ENCODE measurements around the gene AKAP9.
"Not testable (repeated sequence)": the region's sequence is repeated elsewhere in the genome, so short reads cannot be mapped to it uniquely, and the experiment has no call there.

AKAP9 gene

DNA sequence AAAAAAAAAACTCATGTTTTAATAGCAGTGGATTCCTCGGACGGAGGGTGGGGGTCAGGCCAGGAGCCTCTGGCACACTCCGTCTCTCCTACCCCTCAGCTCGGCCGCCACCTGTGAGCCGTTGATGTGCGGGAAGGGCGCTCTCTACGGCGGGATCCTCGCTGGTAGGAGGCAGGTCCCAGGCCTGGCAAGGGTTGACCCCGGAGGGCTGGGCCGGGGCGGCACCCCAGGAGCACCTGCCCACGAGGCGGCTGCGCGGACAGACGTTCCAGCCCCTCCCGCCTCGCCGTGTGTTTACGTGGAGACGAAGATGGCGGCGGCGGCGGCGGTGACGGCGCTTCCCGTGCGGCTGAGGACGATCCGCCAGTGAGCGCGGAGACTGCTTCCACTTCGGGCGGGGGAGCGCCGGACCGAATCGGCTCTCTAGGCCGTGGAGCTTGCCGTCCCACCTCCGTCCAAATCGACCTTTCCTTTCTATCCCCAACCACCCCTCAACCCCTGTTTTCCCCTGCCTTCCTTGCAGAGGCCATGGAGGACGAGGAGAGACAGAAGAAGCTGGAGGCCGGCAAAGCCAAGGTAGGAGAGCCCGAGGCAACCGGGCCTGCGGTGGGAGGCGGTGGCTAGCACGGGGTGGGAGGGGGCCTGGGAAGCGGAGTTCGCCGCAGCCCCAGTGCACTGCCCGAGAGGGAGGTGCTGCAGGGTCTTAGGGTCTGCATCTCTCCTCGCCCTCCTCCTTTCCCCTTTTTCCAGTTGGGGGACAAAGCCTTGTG is at the start of gene AKAP9:
Gene AKAP9 (plus strand): TSS at position 291 of the 770 bp plus-strand sequence. CDS start 238 bp downstream, at position 529.
- peaks cover 35% of the 10 kb centered on the region for H3K4me1 Mint-ChIP-seq (ENCODE audit: low read depth)
- H3K36me3 Mint-ChIP-seq (ENCODE audit: low read depth), result peaks cover 15% of the 10 kb centered on the region
- peak within 1 kb of the TSS; percentile 98 for H3K4me3 Mint-ChIP-seq
- no peaks in the 10 kb centered on the region for H3K9me3 Mint-ChIP-seq
- intact Hi-C loops (cut with micrococcal nuclease), result loop anchor here (1.0 to 5.0 kb wide), 2 partner anchors 60 to 302 kb away; partner anchors contain the start of gene MTERF1
- H3K27ac Mint-ChIP-seq, result peak within 1 kb of the TSS; percentile 97
- peaks cover 2% of the 10 kb centered on the region for H3K27me3 Mint-ChIP-seq

- H3K36me3 Mint-ChIP-seq (ENCODE audit: low read depth), result no peaks in the 10 kb centered on the region
- peaks cover 1% of the 10 kb centered on the region for H3K27me3 Mint-ChIP-seq
- intact Hi-C loops (cut with micrococcal nuclease), result no loop called here
- H3K27ac Mint-ChIP-seq, result no peak overlapping the region
- no peak overlapping the region for H3K4me3 Mint-ChIP-seq
- no peaks in the 10 kb centered on the region for H3K4me1 Mint-ChIP-seq (ENCODE audit: low read depth)
- H3K9me3 Mint-ChIP-seq, result peaks cover 12% of the 10 kb centered on the region
Measured at GRCh38 chr7:91892099-91892705, 48.5 kb upstream of the AKAP9 start.

DNA sequence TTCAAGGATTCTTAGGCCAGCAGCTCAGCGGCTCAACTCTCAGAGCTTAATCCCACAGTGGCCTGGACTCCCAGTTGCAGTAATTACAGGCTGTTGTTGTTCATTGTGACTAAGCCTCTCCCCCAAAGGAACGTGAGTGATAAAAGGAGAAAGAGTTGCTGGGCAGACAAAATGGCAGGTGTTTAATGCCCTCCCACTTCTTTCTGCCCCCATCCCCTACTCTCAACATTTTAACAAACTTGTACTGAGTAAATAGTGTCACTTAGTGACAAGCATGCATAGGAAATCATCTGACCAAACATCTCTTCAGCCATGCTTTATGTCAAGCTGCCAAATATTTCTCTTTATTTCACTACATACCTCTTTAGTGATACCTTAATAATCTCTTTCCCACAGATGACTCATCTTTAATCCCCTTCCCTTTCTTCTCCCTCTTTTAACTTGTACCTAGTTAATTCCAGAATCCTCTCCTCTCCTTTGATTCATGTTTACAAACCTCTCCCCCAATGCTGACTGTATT is 47.8 kb upstream of the AKAP9 start:
- no peaks in the 10 kb centered on the region for H3K4me1 Mint-ChIP-seq (ENCODE audit: low read depth)
- intact Hi-C loops (cut with micrococcal nuclease), result no loop called here
- H3K36me3 Mint-ChIP-seq (ENCODE audit: low read depth), result no peaks in the 10 kb centered on the region
- H3K27me3 Mint-ChIP-seq, result peaks cover 1% of the 10 kb centered on the region
- H3K4me3 Mint-ChIP-seq, result no peak overlapping the region
- no peak overlapping the region for H3K27ac Mint-ChIP-seq
- H3K9me3 Mint-ChIP-seq, result peaks cover 10% of the 10 kb centered on the region

- H3K27me3 Mint-ChIP-seq; H3K4me3 Mint-ChIP-seq; H3K27ac Mint-ChIP-seq; H3K9me3 Mint-ChIP-seq; H3K36me3 Mint-ChIP-seq (ENCODE audit: low read depth); H3K4me1 Mint-ChIP-seq (ENCODE audit: low read depth); intact Hi-C loops (cut with micrococcal nuclease): not testable (repeated sequence)
Measured at GRCh38 chr7:91893699-91894098, 47.0 kb upstream of the AKAP9 start.

- Mint-ChIP-seq H3K9me3 (no peaks in the 10 kb centered on the region), H3K4me3 (no peak overlapping the region), H3K4me1 (ENCODE audit: low read depth) (no peaks in the 10 kb centered on the region), H3K27ac (no peak overlapping the region), H3K36me3 (ENCODE audit: low read depth) (no peaks in the 10 kb centered on the region), H3K27me3 (peaks cover 1% of the 10 kb centered on the region)
- intact Hi-C loops (cut with micrococcal nuclease), result no loop called here
Measured at GRCh38 chr7:91894781-91895480, 45.7 kb upstream of the AKAP9 start.

DNA sequence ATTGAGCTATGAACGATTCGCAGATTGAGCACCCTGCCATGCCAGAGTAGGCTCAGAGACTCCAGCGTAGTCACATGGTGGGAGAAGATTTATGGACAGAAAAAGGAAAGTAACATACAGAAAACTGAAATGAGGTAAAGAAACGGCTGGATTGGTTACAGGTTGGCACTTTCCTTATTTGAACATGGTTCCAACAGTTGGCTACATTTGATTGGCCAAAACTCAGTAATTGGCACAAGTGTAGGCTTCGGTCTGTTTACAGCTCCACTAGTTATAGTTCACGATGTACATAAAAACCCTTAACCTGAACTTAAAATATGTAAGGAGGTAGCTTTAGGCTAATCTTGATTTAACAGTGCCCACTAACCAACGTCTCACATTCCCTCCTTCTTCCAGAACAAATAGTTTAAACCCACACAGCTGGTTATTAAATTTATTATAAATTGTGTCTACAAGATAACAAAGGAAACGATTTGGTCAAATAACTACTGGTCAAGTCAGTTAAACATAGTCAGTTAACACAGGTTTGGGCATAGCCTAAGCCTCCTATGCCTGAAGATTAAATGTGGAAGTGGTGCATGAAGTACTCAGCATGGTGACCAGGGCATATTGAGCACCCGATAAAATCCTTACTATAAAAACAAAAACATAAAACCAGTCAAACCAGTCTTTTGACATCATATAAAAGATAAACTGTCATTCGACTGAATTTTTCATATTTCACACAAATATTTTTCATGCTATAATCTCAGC is 42.2 kb upstream of the AKAP9 start:
- Mint-ChIP-seq H3K27me3 (no peaks in the 10 kb centered on the region), H3K4me3 (no peak overlapping the region), H3K36me3 (ENCODE audit: low read depth) (no peaks in the 10 kb centered on the region), H3K4me1 (ENCODE audit: low read depth) (no peaks in the 10 kb centered on the region), H3K27ac (no peak overlapping the region), H3K9me3 (no peaks in the 10 kb centered on the region)
- intact Hi-C loops (cut with micrococcal nuclease), result no loop called here

GRCh38 chr7:91899563-91899962 is 41.1 kb upstream of the AKAP9 start:
- H3K9me3 Mint-ChIP-seq, result no peaks in the 10 kb centered on the region
- H3K27me3 Mint-ChIP-seq, result no peaks in the 10 kb centered on the region
- H3K4me1 Mint-ChIP-seq (ENCODE audit: low read depth), result no peaks in the 10 kb centered on the region
- intact Hi-C loops (cut with micrococcal nuclease), result no loop called here
- H3K27ac Mint-ChIP-seq, result no peak overlapping the region
- no peak overlapping the region for H3K4me3 Mint-ChIP-seq
- no peaks in the 10 kb centered on the region for H3K36me3 Mint-ChIP-seq (ENCODE audit: low read depth)

GRCh38 chr7:91910171-91910570 is 30.5 kb upstream of the AKAP9 start:
- H3K27ac Mint-ChIP-seq, result no peak overlapping the region
- H3K9me3 Mint-ChIP-seq, result no peaks in the 10 kb centered on the region
- intact Hi-C loops (cut with micrococcal nuclease), result no loop called here
- H3K27me3 Mint-ChIP-seq, result no peaks in the 10 kb centered on the region
- no peaks in the 10 kb centered on the region for H3K36me3 Mint-ChIP-seq (ENCODE audit: low read depth)
- H3K4me3 Mint-ChIP-seq, result no peak overlapping the region
- peaks cover 7% of the 10 kb centered on the region for H3K4me1 Mint-ChIP-seq (ENCODE audit: low read depth)

DNA sequence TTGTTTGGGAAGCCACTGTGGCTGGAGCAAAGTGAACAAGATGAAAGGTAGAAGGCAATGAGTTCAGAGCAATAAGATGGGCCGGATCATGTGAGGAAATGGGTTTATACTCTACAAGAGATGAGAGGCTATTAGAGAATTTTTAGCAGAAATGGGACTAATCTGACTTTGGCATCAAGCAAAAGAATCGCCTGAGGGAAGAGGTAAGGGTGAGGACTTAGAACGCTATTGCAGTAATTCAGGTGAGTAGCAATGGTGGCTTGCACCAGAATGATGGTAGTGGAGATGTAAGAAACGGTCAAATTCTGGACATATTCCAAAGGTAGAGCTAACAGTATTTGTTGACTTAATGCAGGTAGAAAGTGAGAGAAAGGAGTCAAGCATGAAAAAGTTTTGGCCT is 29.5 kb upstream of the AKAP9 start:
- Mint-ChIP-seq H3K27me3 (no peaks in the 10 kb centered on the region), H3K4me3 (no peak overlapping the region), H3K36me3 (ENCODE audit: low read depth) (no peaks in the 10 kb centered on the region), H3K4me1 (ENCODE audit: low read depth) (peaks cover 7% of the 10 kb centered on the region), H3K9me3 (no peaks in the 10 kb centered on the region), H3K27ac (no peak overlapping the region)
- intact Hi-C loops (cut with micrococcal nuclease), result no loop called here

DNA sequence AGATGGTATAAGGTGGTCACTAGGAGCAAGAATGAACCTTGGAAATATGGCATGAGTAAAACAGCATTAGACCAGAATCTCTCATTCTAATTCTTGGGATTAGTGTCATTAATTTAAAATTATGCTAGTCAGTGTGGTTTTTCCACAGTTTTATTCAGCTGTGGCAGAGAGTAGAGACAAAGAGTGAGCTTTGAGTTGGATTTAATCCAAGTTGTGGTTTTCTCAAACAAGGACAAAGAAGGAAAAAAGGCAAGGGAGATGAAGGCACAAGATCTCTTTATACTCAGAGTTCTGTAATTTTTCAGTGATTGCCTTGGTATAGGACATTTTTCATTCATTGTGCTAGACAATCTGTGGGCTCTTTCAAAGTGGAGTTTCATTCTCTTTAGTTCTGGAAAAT is 28.2 kb upstream of the AKAP9 start:
- Mint-ChIP-seq H3K4me1 (ENCODE audit: low read depth) (peaks cover 7% of the 10 kb centered on the region), H3K9me3 (no peaks in the 10 kb centered on the region), H3K27me3 (no peaks in the 10 kb centered on the region), H3K36me3 (ENCODE audit: low read depth) (no peaks in the 10 kb centered on the region), H3K27ac (no peak overlapping the region), H3K4me3 (no peak overlapping the region)
- intact Hi-C loops (cut with micrococcal nuclease), result no loop called here

DNA sequence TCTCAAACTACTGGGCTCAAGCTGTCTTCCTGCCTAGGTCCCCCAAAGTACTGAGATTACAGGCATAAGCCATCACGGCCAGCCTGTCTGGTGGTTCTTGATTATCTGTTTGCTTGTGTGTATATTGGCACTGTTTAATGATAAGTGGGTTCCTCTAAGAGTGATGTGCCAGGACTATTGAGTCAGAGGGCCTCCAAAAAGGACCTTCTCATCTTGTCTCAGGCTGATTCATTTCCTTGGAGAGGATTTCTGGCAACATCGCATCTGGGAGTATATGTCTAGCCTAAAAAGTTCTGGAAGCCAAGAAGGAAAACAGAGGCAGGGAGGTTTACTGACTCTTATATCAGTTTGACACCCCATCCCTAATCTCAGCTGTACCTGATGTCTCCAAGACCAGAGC is 27.1 kb upstream of the AKAP9 start:
- no peaks in the 10 kb centered on the region for H3K27me3 Mint-ChIP-seq
- intact Hi-C loops (cut with micrococcal nuclease), result no loop called here
- no peak overlapping the region for H3K4me3 Mint-ChIP-seq
- no peaks in the 10 kb centered on the region for H3K36me3 Mint-ChIP-seq (ENCODE audit: low read depth)
- H3K27ac Mint-ChIP-seq, result no peak overlapping the region
- H3K4me1 Mint-ChIP-seq (ENCODE audit: low read depth), result peaks cover 7% of the 10 kb centered on the region
- no peaks in the 10 kb centered on the region for H3K9me3 Mint-ChIP-seq

GRCh38 chr7:91915401-91916050 is 25.1 kb upstream of the AKAP9 start:
- intact Hi-C loops (cut with micrococcal nuclease), result no loop called here
- H3K4me1 Mint-ChIP-seq (ENCODE audit: low read depth), result no peaks in the 10 kb centered on the region
- no peaks in the 10 kb centered on the region for H3K27me3 Mint-ChIP-seq
- no peak overlapping the region for H3K4me3 Mint-ChIP-seq
- H3K27ac Mint-ChIP-seq, result no peak overlapping the region
- H3K36me3 Mint-ChIP-seq (ENCODE audit: low read depth), result no peaks in the 10 kb centered on the region
- no peaks in the 10 kb centered on the region for H3K9me3 Mint-ChIP-seq

- H3K4me3 Mint-ChIP-seq, result no peak overlapping the region
- H3K9me3 Mint-ChIP-seq, result no peaks in the 10 kb centered on the region
- H3K27ac Mint-ChIP-seq, result no peak overlapping the region
- no peaks in the 10 kb centered on the region for H3K27me3 Mint-ChIP-seq
- intact Hi-C loops (cut with micrococcal nuclease), result no loop called here
- H3K36me3 Mint-ChIP-seq (ENCODE audit: low read depth), result no peaks in the 10 kb centered on the region
- no peaks in the 10 kb centered on the region for H3K4me1 Mint-ChIP-seq (ENCODE audit: low read depth)
Measured at GRCh38 chr7:91916051-91916440, 24.6 kb upstream of the AKAP9 start.
